Heart right ventricle (tissue), 16 donors: ENCODE measurements around the gene CD99L2. TPM values are rescaled to one million over a fixed set of nuclear protein-coding genes. Genes with fewer than 3 reads are reported as not detected.

Experiments
- ATAC-seq, 8 donors: fragments of 200-7000 bp; cut with Tn5 transposase; one replicate each; pipeline ENCODE4 v1.9.1; 2020; ENCODE audit warnings: mild to moderate bottlenecking in 8 of 8, moderate library complexity in 8 of 8, moderate number of reproducible peaks in 1 of 8
- DNase-seq, 2 donors: peaks; one replicate each; pipeline ENCODE4 v3.0.0-alpha.2; 2020
- H3K27ac ChIP-seq, 10 donors: fragments of 200-600 bp; sonication (generic) in 2 of 10; one replicate each; pipeline versions ENCODE4 v1.5.0 to v1.8.0; 2020 to 2022; ENCODE audit warnings: mild to moderate bottlenecking in 3 of 10
- H3K27me3 ChIP-seq, 7 donors: fragments of 200-600 bp; one replicate each; pipeline ENCODE4 v1.8.0; 2021 to 2022; ENCODE audit warnings: mild to moderate bottlenecking in 2 of 7
- H3K36me3 ChIP-seq, 9 donors: fragments of 200-600 bp; sonication (generic) in 1 of 9; one replicate each; pipeline versions ENCODE4 v1.5.0 to v1.8.0; 2020 to 2022; ENCODE audit warnings: mild to moderate bottlenecking in 2 of 9
- H3K4me1 ChIP-seq, 9 donors: fragments of 200-600 bp; sonication (generic) in 1 of 9; one replicate each; pipeline versions ENCODE4 v1.5.0 to v1.8.0; 2020 to 2022; ENCODE audit warnings: mild to moderate bottlenecking in 4 of 9
- H3K4me3 ChIP-seq, 10 donors: fragments of 200-600 bp; sonication (generic) in 2 of 10; one replicate each; pipeline versions ENCODE4 v1.5.0 to v1.8.0; 2020 to 2022; ENCODE audit warnings: mild to moderate bottlenecking in 7 of 10, moderate library complexity in 2 of 10
- H3K9me3 ChIP-seq, 11 donors: fragments of 200-600 bp in 10 of 11; sonication (generic) in 2 of 11; one replicate each; pipeline versions ENCODE4 v1.5.0 to v1.8.0; 2013 to 2022; ENCODE audit warnings: mild to moderate bottlenecking in 2 of 11, control low read depth in 1 of 11, moderate library complexity in 1 of 11
- WGBS, 2 donors: extraction: QIAGEN DNeasy Blood & Tissue Kit; methylation state at CpG; one replicate each; pipeline ENCODE4 v1.1.7; 2013; ENCODE audit warnings: inconsistent platforms in 1 of 2; 5-methylcytosine and 5-hydroxymethylcytosine counted together
- intact Hi-C, 10 donors: fragments of 100-400 bp; cut with DNase I; formaldehyde crosslinking; loops; one replicate each; pipeline versions ENCODE4 v1.11.1 to v1.14.2; 2022
- polyA plus RNA-seq, 2 donors: library from polyadenylated mRNA; stranded (reverse); fragments of 200-250 nt; gene quantifications; one replicate each; pipeline ENCODE4 v1.2.3, GENCODE V29; 2013
- total RNA-seq, 10 donors: library from RNA; stranded (reverse); fragmentation: NEBNext Ultra II Directional in 3 of 10; extraction: Animal tissue kit (Norgen Biotek cat#: 25700) in 3 of 10; gene quantifications; one replicate each; pipeline versions ENCODE4 v1.2.1 to v1.2.4, GENCODE V29; 2021 to 2023
- TF ChIP-seq, protein P1 (sequence below), 9 donors: fragments of 200-600 bp; sonication (generic) in 2 of 9; IDR thresholded peaks; one replicate each; pipeline versions ENCODE4 v1.5.0 to v1.8.0; 2021 to 2022; ENCODE audit warnings: antibody characterized with exemption in 9 of 9, mild to moderate bottlenecking in 5 of 9, moderate library complexity in 1 of 9
- donor health status: Arrhythmogenic right ventricular cardiomyopathy.
- donor health status: ischemic (EF 13 %, LVEDD 7.1; RV severe dilation, severe dysfunction).
- donor health status: healthy with polysubstance abuse.
- donor health status: DM: no; HTN: yes; CAD: no.
- donor health status: DM: no; HTN: no; CAD: no.
- donor health status: ischemic (EF 25% LVEDD 6.9; RV normal size, moderate dysfunction).
- donor health status: ischemic (EF 25% LVEDD 5.7; RV mildly dilated, moderate dysfunction).
- donor health status: healthy.
- donor health status: DM: yes; HTN: yes; CAD: no.
- donor health status: Ischemic cardiomyopathy.
- donor health status: ischemic (EF 35%, LVEDD 5.7; RV mildly dilated, moderate dysfunction).
- donor health status: nonischemic (EF 11% LVEDD 7.7; RV severe dilation, severe dysfunction).
- donor health status: DM: yes; HTN: yes; CAD: no.
- donor health status: PGD.
- donor health status: ischemic (EF 29% LVEDD 5.4; RV normal size, mild dysfunction).
- donor health status: nonischemic (EF 23%, LVEDD 6.1; RV moderate dilation, normal function).

The CD99L2 gene
- total and polyA plus RNA-seq, 12 donors, result 32.6 to 122 (median 78.8) TPM

- Histone ChIP-seq H3K9me3 (no peaks in the 10 kb centered on the region), H3K27ac (no peak overlapping the region), H3K4me1 (no peaks in the 10 kb centered on the region), H3K4me3 (no peak overlapping the region), H3K36me3 (no peaks in the 10 kb centered on the region), H3K27me3 (peaks cover 0 to 4% (median 0%) of the 10 kb centered on the region in 7 donors)
- no peak for ATAC-seq
- TF ChIP-seq, protein P1, sequence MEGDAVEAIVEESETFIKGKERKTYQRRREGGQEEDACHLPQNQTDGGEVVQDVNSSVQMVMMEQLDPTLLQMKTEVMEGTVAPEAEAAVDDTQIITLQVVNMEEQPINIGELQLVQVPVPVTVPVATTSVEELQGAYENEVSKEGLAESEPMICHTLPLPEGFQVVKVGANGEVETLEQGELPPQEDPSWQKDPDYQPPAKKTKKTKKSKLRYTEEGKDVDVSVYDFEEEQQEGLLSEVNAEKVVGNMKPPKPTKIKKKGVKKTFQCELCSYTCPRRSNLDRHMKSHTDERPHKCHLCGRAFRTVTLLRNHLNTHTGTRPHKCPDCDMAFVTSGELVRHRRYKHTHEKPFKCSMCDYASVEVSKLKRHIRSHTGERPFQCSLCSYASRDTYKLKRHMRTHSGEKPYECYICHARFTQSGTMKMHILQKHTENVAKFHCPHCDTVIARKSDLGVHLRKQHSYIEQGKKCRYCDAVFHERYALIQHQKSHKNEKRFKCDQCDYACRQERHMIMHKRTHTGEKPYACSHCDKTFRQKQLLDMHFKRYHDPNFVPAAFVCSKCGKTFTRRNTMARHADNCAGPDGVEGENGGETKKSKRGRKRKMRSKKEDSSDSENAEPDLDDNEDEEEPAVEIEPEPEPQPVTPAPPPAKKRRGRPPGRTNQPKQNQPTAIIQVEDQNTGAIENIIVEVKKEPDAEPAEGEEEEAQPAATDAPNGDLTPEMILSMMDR (IDR thresholded peaks at IDR 0.05), result no peak
- DNase-seq, result no peak
- WGBS, 2 donors, result 91 to 94% methylated on average over 6 of the region's 6 CpGs
- intact Hi-C loops, result loop anchor here in 1 of 10 donors (10.0 kb wide), 1 partner anchor 132 kb away; no protein-coding TSS in a partner anchor
Measured at GRCh38 chrX:150906694-150907093, 8.2 kb upstream of the CD99L2 start.

DNA sequence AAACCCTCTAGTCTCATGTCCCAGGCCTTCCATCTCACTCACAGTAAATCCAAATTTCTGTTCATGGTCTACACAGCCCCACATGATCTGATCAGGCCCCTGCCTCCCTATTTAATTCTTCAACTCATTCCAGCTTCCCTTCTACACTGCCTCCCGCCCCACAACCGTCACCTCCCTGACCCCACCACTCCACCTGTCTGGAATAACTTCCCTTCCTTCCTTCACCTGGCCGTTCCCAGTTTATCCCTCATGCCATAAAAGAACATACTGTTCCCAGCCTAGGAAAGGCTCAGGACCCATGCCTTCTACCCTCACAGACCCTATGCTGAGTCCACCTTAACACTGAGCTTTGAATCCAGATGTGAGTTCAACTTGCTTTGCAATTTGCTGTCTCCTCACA is 6.8 kb upstream of the CD99L2 start:
- TF ChIP-seq, protein P1 (IDR thresholded peaks at IDR 0.05), result no peak
- ATAC-seq, result no peak
- H3K27ac ChIP-seq, result no peak overlapping the region
- no peak for DNase-seq
- H3K4me3 ChIP-seq, result no peak overlapping the region
- H3K4me1 ChIP-seq, result no peaks in the 10 kb centered on the region
- no peaks in the 10 kb centered on the region for H3K36me3 ChIP-seq
- intact Hi-C loops, result loop anchor here in 1 of 10 donors (10.0 kb wide), 1 partner anchor 130 kb away; no protein-coding TSS in a partner anchor
- WGBS, 2 donors, result 84 to 91% methylated on average over 3 of the region's 3 CpGs
- no peaks in the 10 kb centered on the region for H3K27me3 ChIP-seq
- no peaks in the 10 kb centered on the region for H3K9me3 ChIP-seq

DNA sequence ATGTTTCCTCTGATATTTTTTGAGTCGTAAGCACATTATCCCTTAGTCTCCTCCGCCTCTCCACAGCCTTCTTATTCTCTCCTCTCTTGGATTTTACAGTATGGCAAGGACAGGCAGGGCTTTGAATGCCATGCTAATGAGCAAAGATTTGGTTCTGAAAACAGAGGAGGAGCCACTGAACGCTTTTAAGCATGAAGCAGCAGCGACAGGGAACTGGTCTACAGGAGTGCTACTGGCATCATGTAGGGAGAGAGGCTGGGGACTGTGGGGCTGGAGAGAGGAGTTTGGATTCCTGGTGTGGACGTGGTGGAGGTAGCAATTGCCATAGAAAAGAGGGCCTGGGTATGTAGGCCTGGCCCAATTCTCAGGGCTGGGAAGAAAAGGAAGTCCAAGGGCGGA is 4.6 kb upstream of the CD99L2 start:
- H3K4me1 ChIP-seq, result peaks cover 0 to 4% (median 0%) of the 10 kb centered on the region in 9 donors
- H3K27ac ChIP-seq, result no peak overlapping the region
- H3K9me3 ChIP-seq, result no peaks in the 10 kb centered on the region
- H3K4me3 ChIP-seq, result no peak overlapping the region
- H3K36me3 ChIP-seq, result no peaks in the 10 kb centered on the region
- TF ChIP-seq, protein P1 (IDR thresholded peaks at IDR 0.05), result no peak
- no peaks in the 10 kb centered on the region for H3K27me3 ChIP-seq
- 70 to 75% methylated on average over 6 of the region's 6 CpGs for WGBS, 2 donors
- no peak for DNase-seq
- intact Hi-C loops, result loop anchor here in 2 of 10 donors (5.0 to 10.0 kb wide), 2 partner anchors 79 to 128 kb away; partner anchors contain the start of gene HMGB3 (in 1 of the 2)
- no peak for ATAC-seq

DNA sequence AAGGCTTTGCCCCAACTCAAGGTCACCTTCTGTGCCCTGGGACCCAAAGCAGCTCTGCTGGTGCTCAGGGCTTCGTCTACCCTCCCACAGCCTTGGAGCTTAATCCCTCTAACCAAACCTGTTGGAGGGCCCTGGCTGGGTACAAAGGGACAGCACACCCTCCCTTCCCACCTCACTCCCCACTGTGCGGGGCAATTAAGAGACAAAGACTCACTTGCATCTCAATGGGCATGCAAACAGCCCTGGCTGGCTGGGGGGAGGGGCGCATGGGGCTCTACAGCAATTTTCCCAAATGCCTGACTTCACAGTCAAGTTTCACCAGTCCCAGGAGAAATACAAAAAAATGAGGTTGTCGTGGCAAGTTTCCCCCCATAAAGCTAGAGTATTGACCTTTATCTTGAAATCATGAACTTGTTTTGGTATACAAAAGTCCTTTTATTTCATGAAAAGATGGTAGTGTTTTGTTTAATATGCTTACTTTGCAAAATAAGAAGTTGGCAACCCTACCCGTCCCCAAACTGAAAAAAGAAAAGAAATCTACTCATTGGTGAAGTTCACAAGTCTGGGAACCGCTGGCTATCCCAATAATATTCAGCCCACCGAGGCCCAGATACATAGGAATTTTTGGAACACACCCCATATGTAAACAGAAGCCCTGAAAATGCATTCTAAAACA is 4.1 kb upstream of the CD99L2 start:
- H3K9me3 ChIP-seq, result no peaks in the 10 kb centered on the region
- no peak overlapping the region for H3K27ac ChIP-seq
- H3K36me3 ChIP-seq, result no peaks in the 10 kb centered on the region
- H3K4me3 ChIP-seq, result no peak overlapping the region
- no peak for ATAC-seq
- H3K4me1 ChIP-seq, result peaks cover 0 to 6% (median 0%) of the 10 kb centered on the region in 9 donors
- intact Hi-C loops, result loop anchor here in 2 of 10 donors (5.0 to 10.0 kb wide), 2 partner anchors 80 to 128 kb away; partner anchors contain the start of gene HMGB3 (in 1 of the 2)
- H3K27me3 ChIP-seq, result no peaks in the 10 kb centered on the region
- WGBS, 2 donors, result 61 to 67% methylated on average over 7 of the region's 7 CpGs
- no peak for DNase-seq
- TF ChIP-seq, protein P1 (IDR thresholded peaks at IDR 0.05), result no peak
